Measurements from ENCODE around the gene TRABD2B.

GRCh38 chr1:47759251-47759935 is 237.8 kb downstream of the TRABD2B start:
- TF ChIP-seq ZBTB43 (CRISPR knock-in tag; IDR thresholded peaks at IDR 0.05): no peak
- TF ChIP-seq FOXJ3 (CRISPR knock-in tag; IDR thresholded peaks at IDR 0.05; ENCODE audit: borderline replicate concordance): no peak
- TF ChIP-seq E2F4 (CRISPR knock-in tag; IDR thresholded peaks at IDR 0.05; ENCODE audit: borderline replicate concordance, low read depth): no peak
- no peak for TF ChIP-seq CTCF (IDR thresholded peaks at IDR 0.05)
- TF ChIP-seq MAX (CRISPR knock-in tag; IDR thresholded peaks at IDR 0.05): no peak
- no peak for TF ChIP-seq ZNF121 (CRISPR knock-in tag; IDR thresholded peaks at IDR 0.05)
- no peak for TF ChIP-seq ELF4 (CRISPR knock-in tag; IDR thresholded peaks at IDR 0.05; ENCODE audit: low read depth)
- no peak for TF ChIP-seq ZBTB21 (CRISPR knock-in tag; IDR thresholded peaks at IDR 0.05; ENCODE audit: borderline replicate concordance)
- TF ChIP-seq ZNF219 (CRISPR knock-in tag; IDR thresholded peaks at IDR 0.05; ENCODE audit: borderline replicate concordance): no peak
- no peak for TF ChIP-seq ZNF281 (CRISPR knock-in tag; IDR thresholded peaks at IDR 0.05)
- TF ChIP-seq NFE2L1 (CRISPR knock-in tag; IDR thresholded peaks at IDR 0.05): no peak
- TF ChIP-seq USF2 (CRISPR knock-in tag; IDR thresholded peaks at IDR 0.05): no peak
- no peak for TF ChIP-seq JUN (CRISPR knock-in tag; IDR thresholded peaks at IDR 0.05)
- no peak for TF ChIP-seq STAT6 (CRISPR knock-in tag; conservative IDR thresholded peaks at IDR 0.05; ENCODE audit: low read depth)

Data from WTC11 (cell line).